Cardiac muscle cell (in vitro differentiated cells and primary cell): ENCODE measurements around the gene PI3. TPM values are rescaled to one million over a fixed set of nuclear protein-coding genes. Genes with fewer than 3 reads are reported as not detected.
A peak's percentile ranks its signal among the peaks of the same experiment; 100 is the strongest.
"Not testable (repeated sequence)": the region's sequence is repeated elsewhere in the genome, so short reads cannot be mapped to it uniquely, and the experiment has no call there.

Experiments
- DNase-seq, 2 donors: peaks; one replicate each; pipeline versions ENCODE4 v3.0.0 to v3.0.0-alpha.2; 2010 to 2017; ENCODE audit warnings: low read depth in 1 of 2, low spot score in 1 of 2
- H3K27ac ChIP-seq: fragments of 200-600 bp; sonication (generic); 2 replicates; pipeline ENCODE4 v1.5.1; 2016
- H3K27me3 ChIP-seq: fragments of 200-600 bp; sonication (generic); 2 replicates; pipeline ENCODE4 v1.6.0; 2016; ENCODE audit warnings: control low read depth
- H3K36me3 ChIP-seq: fragments of 200-600 bp; sonication (generic); 2 replicates; pipeline ENCODE4 v1.5.1; 2016; ENCODE audit warnings: control low read depth
- H3K4me1 ChIP-seq: fragments of 200-600 bp; sonication (generic); 2 replicates; pipeline ENCODE4 v1.8.1; 2017; ENCODE audit warnings: low read depth, mild to moderate bottlenecking, mixed run types
- H3K4me3 ChIP-seq: fragments of 200-600 bp; sonication (generic); 2 replicates; pipeline ENCODE4 v1.5.1; 2016; ENCODE audit warnings: mild to moderate bottlenecking
- H3K9me3 ChIP-seq: fragments of 200-600 bp; sonication (generic); 2 replicates; pipeline ENCODE4 v1.5.1; 2017; ENCODE audit warnings: low read depth, mild to moderate bottlenecking, control low read depth
- CTCF ChIP-seq: IDR thresholded peaks from 2 replicates; pipeline ENCODE4 v1.5.1; 2012; ENCODE audit warnings: low read depth, mild to moderate bottlenecking, low read length
- polyA plus RNA-seq: library from polyadenylated mRNA; unstranded; fragments of >200 nt; fragmentation: Nextera tagmentation; extraction: Ambion mirVana; gene quantifications from 2 replicates; pipeline ENCODE4 v1.2.1, GENCODE V29; 2016
- total RNA-seq: library from RNA; depleted of rRNA; stranded (reverse); fragments of >200 nt; gene quantifications from 2 replicates; pipeline ENCODE4 v1.2.3, GENCODE V29; 2016

Gene PI3
- total and polyA plus RNA-seq, 2 experiments from 2014 or later, result not detected

- no peak overlapping the region for H3K4me3 ChIP-seq
- TF ChIP-seq CTCF, result no peak
- no peaks in the 10 kb centered on the region for H3K4me1 ChIP-seq
- DNase-seq, result no peak
- peaks cover 3% of the 10 kb centered on the region for H3K27me3 ChIP-seq
- no peaks in the 10 kb centered on the region for H3K9me3 ChIP-seq
- H3K36me3 ChIP-seq, result no peaks in the 10 kb centered on the region
- no peak overlapping the region for H3K27ac ChIP-seq
These were observed 33.9 kb upstream of the PI3 start for GRCh38 chr20:45140836-45141235.

DNA sequence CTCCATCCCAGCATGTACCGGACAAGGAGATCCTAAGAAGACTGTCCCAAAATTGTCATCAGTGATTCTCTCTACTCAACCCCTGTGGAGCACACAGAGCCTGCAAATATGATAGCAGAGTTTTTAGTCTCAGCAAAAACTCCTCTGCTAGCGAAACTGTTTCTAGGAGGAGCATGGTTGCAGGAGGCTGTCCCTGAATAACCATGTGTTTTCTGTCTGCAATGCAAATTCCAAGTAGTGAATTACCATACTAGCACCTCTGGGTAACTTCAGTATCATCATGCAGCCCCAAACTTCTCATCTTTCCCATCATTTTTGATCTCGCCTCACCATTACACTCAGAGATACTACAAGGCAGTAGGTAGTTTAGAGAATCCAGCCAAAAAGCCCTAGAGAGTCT lies 25.6 kb upstream of the PI3 start:
- Histone ChIP-seq H3K27me3 (peaks cover 16% of the 10 kb centered on the region), H3K4me3 (no peak overlapping the region), H3K36me3 (no peaks in the 10 kb centered on the region), H3K9me3 (no peaks in the 10 kb centered on the region), H3K27ac (no peak overlapping the region), H3K4me1 (no peaks in the 10 kb centered on the region)
- TF ChIP-seq CTCF, result no peak
- DNase-seq, result no peak

- DNase-seq, result no peak
- H3K4me3 ChIP-seq, result no peak overlapping the region
- TF ChIP-seq CTCF, result no peak
- no peaks in the 10 kb centered on the region for H3K4me1 ChIP-seq
- H3K27me3 ChIP-seq, result peaks cover 12% of the 10 kb centered on the region
- no peaks in the 10 kb centered on the region for H3K9me3 ChIP-seq
- H3K27ac ChIP-seq, result no peak overlapping the region
- H3K36me3 ChIP-seq, result no peaks in the 10 kb centered on the region
These were observed 22.3 kb upstream of the PI3 start for GRCh38 chr20:45152405-45152804.

DNA sequence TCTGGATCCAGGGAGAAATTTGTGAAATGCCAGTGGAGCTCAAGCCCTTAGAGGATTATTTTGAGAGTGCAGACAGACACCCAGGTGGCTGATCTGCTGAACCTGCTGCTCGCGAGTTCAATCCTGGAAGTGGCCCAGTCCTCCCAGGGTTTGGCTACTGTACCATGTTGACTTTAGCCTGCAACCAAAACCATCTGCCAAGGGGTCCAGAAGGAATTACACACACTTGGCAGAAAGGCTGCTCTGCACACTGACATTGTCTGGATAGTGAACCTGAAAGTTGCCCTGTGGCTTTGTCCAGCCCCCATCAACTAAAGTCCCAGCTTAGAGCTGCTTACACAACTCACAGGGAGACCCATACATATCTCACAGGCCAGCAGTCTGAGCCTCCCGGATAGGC lies 21.6 kb upstream of the PI3 start:
- no peak for TF ChIP-seq CTCF
- no peaks in the 10 kb centered on the region for H3K9me3 ChIP-seq
- peak in 1 of 2 donors; percentile 16 for DNase-seq
- no peaks in the 10 kb centered on the region for H3K4me1 ChIP-seq
- H3K36me3 ChIP-seq, result no peaks in the 10 kb centered on the region
- peaks cover 10% of the 10 kb centered on the region for H3K27me3 ChIP-seq
- no peak overlapping the region for H3K27ac ChIP-seq
- H3K4me3 ChIP-seq, result no peak overlapping the region

DNA sequence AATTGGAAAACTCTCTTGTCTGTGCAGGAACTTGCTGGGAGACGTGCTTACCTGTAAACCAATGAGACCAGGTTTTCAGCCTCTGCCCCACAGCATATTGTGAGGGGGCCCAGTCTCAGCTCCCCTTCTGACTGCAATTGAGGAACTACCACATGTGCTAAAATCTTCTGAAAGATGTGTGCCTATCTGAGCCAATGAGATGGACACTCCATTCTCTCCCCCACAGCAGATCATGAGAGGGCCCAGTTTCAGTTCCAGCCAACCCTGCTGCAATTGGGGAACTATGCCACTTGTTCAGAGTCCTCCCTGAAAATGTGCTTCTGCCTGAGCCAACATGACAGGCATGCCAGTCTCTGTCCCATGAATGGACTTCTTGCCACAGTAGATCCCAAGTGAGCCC lies 20.9 kb upstream of the PI3 start:
- no peak for DNase-seq
- no peak overlapping the region for H3K4me3 ChIP-seq
- no peak overlapping the region for H3K27ac ChIP-seq
- no peaks in the 10 kb centered on the region for H3K9me3 ChIP-seq
- TF ChIP-seq CTCF, result no peak
- no peaks in the 10 kb centered on the region for H3K4me1 ChIP-seq
- peaks cover 7% of the 10 kb centered on the region for H3K27me3 ChIP-seq
- no peaks in the 10 kb centered on the region for H3K36me3 ChIP-seq

DNA sequence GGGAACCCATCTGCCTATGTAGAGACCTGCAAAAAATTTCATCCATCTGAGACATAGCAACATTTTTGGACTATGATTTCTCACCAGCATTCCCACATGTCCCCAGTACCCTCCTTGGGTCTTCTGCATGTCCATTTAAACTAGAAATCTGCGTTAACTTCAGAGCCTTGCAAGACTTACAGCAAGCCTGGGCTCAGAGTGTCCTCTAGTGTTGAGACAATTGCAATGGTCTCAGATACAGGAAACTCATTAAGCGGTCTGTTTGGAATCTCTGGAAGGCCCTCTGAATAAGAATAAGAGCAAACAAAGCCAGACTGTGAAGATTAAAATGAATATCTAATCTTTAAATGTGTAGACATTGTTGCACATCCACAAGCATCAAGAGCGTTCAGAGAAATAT lies 20.5 kb upstream of the PI3 start:
- no peak overlapping the region for H3K27ac ChIP-seq
- peaks cover 5% of the 10 kb centered on the region for H3K27me3 ChIP-seq
- peak in 1 of 2 donors; percentile 40 for DNase-seq
- H3K4me1 ChIP-seq, result no peaks in the 10 kb centered on the region
- H3K9me3 ChIP-seq, result no peaks in the 10 kb centered on the region
- no peaks in the 10 kb centered on the region for H3K36me3 ChIP-seq
- no peak overlapping the region for H3K4me3 ChIP-seq
- TF ChIP-seq CTCF, result peak; percentile 18

DNA sequence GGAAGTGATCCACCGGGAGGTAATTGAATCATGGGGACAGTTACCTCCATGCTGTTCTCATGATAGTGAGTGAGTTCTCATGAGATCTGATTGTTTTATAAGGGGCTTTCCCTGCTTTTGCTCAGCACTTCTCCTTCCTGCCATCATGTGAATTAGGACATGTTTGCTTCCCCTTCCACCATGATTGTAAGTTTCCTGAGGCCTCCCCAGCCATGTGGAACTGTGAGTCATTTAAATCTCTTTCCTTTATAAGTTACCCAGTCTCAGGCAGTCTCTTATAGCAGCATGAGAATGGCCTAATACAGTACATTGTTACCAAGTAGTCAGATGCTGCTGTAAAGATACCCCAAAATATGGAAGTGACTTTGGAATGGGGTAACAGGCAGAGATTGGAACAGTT lies 19.9 kb upstream of the PI3 start:
- not testable (repeated sequence) for H3K27ac ChIP-seq, H3K4me3 ChIP-seq, H3K9me3 ChIP-seq, H3K4me1 ChIP-seq, H3K36me3 ChIP-seq, H3K27me3 ChIP-seq, DNase-seq
